Peyer's patch (tissue), 4 donors: ENCODE results near the gene CGNL1.

Experiments used
- CTCF ChIP-seq, 6 experiments: fragments of 450-650 bp in 4 of 6; fragments of 200-600 bp in 2 of 6; sonication (generic) in 1 of 6; IDR thresholded peaks; one replicate each; pipeline ENCODE4 v1.5.1; 2017 to 2019; ENCODE audit warnings: antibody characterized with exemption in 6 of 6, mild to moderate bottlenecking in 3 of 6, moderate library complexity in 1 of 6
- POLR2A ChIP-seq, 2 donors: fragments of 450-650 bp; IDR thresholded peaks; one replicate each; pipeline ENCODE4 v1.5.1; 2017; ENCODE audit warnings: antibody characterized with exemption in 2 of 2, mild to moderate bottlenecking in 2 of 2, moderate library complexity in 2 of 2

- TF ChIP-seq CTCF (IDR thresholded peaks at IDR 0.05): no peak
- no peak for TF ChIP-seq POLR2A (IDR thresholded peaks at IDR 0.05)
Observed at GRCh38 chr15:57598346-57598745, 222.0 kb downstream of the CGNL1 start.
